Fibroblast of lung (primary cell): ENCODE measurements around the gene LIMS1. TPM values are rescaled to one million over a fixed set of nuclear protein-coding genes. Genes with fewer than 3 reads are reported as not detected.
A peak's percentile ranks its signal among the peaks of the same experiment; 100 is the strongest.

Experiments used
- DNase-seq, 2 donors: peaks; one replicate each; pipeline versions ENCODE4 v3.0.0 to v3.0.0-alpha.2; 2010; ENCODE audit warnings: low read depth in 2 of 2
- H2AFZ ChIP-seq: 2 replicates; pipeline ENCODE4 v1.5.1; 2012; ENCODE audit warnings: low read length, control low read depth, inconsistent platforms
- H3K27ac ChIP-seq: 2 replicates; pipeline ENCODE4 v1.5.1; 2011; ENCODE audit warnings: low read length, control low read depth; ENCODE audit not compliant: insufficient read depth
- H3K27me3 ChIP-seq: 2 replicates; pipeline ENCODE4 v1.5.1; 2011; ENCODE audit warnings: mild to moderate bottlenecking, low read length; ENCODE audit not compliant: control insufficient read depth, insufficient read depth
- H3K36me3 ChIP-seq: 2 replicates; pipeline ENCODE4 v1.5.1; 2011; ENCODE audit warnings: low read length; ENCODE audit not compliant: control insufficient read depth, insufficient read depth
- H3K4me1 ChIP-seq: 2 replicates; pipeline ENCODE4 v1.5.1; 2011; ENCODE audit warnings: low read length; ENCODE audit not compliant: control insufficient read depth, insufficient read depth; ENCODE audit errors: extremely low read depth
- H3K4me2 ChIP-seq: 2 replicates; pipeline ENCODE4 v1.5.1; 2011; ENCODE audit warnings: low read length, control low read depth; ENCODE audit not compliant: insufficient read depth; ENCODE audit errors: extremely low read depth
- H3K4me3 ChIP-seq, 4 experiments: fragments of 200-600 bp in 1 of 4; sonication (generic) in 1 of 4; replicated peaks in 1 of 4; 2 replicates each; pipeline ENCODE4 v1.5.1; 2011 to 2016; ENCODE audit warnings: low read length in 4 of 4, low read depth in 3 of 4, mild to moderate bottlenecking in 3 of 4, control low read depth in 2 of 4, inconsistent platforms in 1 of 4, mixed read lengths in 1 of 4; ENCODE audit not compliant: insufficient read depth in 1 of 4; ENCODE audit errors: control extremely low read depth in 1 of 4
- H3K79me2 ChIP-seq: 2 replicates; pipeline ENCODE4 v1.5.1; 2012; ENCODE audit warnings: mild to moderate bottlenecking, low read length, inconsistent platforms; ENCODE audit not compliant: control insufficient read depth, insufficient read depth
- H3K9ac ChIP-seq: 2 replicates; pipeline ENCODE4 v1.5.1; 2011; ENCODE audit warnings: mild to moderate bottlenecking, low read length, control low read depth; ENCODE audit not compliant: insufficient read depth
- H3K9me3 ChIP-seq: 2 replicates; pipeline ENCODE4 v1.5.1; 2012; ENCODE audit warnings: low read depth, low read length; ENCODE audit not compliant: control insufficient read depth, insufficient read depth
- H4K20me1 ChIP-seq: 2 replicates; pipeline ENCODE4 v1.5.1; 2011; ENCODE audit warnings: low read length; ENCODE audit not compliant: control insufficient read depth, insufficient read depth; ENCODE audit errors: extremely low read depth
- EZH2 ChIP-seq: IDR thresholded peaks from 2 replicates; pipeline ENCODE4 v1.5.1; 2012; ENCODE audit warnings: low read length, control low read depth, mild to moderate bottlenecking; ENCODE audit errors: missing control alignments
- polyA plus RNA-seq, 2 donors: library from polyadenylated mRNA; depleted of rRNA in 1 of 2; stranded (reverse) in 1 of 2; unstranded in 1 of 2; fragments of >200 nt; gene quantifications; 2 replicates each; pipeline ENCODE4 v1.2.1, GENCODE V29; 2011 to 2012; ENCODE audit warnings: missing spikeins in 1 of 2
- total RNA-seq: library from RNA; depleted of rRNA; stranded (reverse); fragments of >200 nt; gene quantifications from 2 replicates; pipeline ENCODE4 v1.2.1, GENCODE V29; 2014
- TF ChIP-seq, protein P1 (sequence below), 2 donors: IDR thresholded peaks in 1 of 2; conservative IDR thresholded peaks in 1 of 2; 1 replicate in 1 of 2; 2 replicates in 1 of 2; pipeline ENCODE4 v1.5.1; 2011 to 2012; ENCODE audit warnings: low read length in 2 of 2, control low read depth in 1 of 2, inconsistent platforms in 1 of 2, low read depth in 1 of 2, mild to moderate bottlenecking in 1 of 2

LIMS1 gene
- total and polyA plus RNA-seq, 2 donors (not counting 1 experiment from before 2014, with no cell fraction given): 52.7 to 108 TPM

DNA sequence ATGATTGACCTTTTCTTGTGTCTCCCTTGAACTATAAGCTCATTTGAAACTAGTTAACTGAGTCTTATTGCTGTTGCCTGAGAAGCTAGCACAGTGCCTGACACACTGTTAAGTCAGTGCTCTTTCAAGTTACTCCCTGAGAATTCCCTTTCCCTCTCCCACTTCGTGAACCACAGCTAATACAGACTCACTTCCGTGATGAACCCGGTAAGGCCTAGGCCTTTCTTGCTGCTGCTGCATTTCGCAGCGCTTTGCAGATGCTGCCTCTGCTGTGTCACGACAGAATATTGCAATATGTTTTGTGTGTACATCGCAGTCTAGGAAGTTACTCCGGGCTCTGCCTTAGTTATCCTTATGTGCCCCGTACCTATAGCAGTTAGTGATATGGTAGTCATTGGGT is 42.8 kb downstream of the LIMS1 start:
- Histone ChIP-seq H3K27ac (no peak overlapping the region), H3K4me1 (peaks cover 33% of the 10 kb centered on the region), H3K9ac (no peak overlapping the region), H3K4me2 (no peak overlapping the region), H3K36me3 (no peaks in the 10 kb centered on the region), H3K79me2 (peaks cover 36% of the 10 kb centered on the region), H3K9me3 (no peaks in the 10 kb centered on the region), H2AFZ (no peak overlapping the region), H4K20me1 (no peaks in the 10 kb centered on the region), H3K4me3 (no peak overlapping the region), H3K27me3 (no peaks in the 10 kb centered on the region)
- DNase-seq: no peak
- TF ChIP-seq, protein P1, sequence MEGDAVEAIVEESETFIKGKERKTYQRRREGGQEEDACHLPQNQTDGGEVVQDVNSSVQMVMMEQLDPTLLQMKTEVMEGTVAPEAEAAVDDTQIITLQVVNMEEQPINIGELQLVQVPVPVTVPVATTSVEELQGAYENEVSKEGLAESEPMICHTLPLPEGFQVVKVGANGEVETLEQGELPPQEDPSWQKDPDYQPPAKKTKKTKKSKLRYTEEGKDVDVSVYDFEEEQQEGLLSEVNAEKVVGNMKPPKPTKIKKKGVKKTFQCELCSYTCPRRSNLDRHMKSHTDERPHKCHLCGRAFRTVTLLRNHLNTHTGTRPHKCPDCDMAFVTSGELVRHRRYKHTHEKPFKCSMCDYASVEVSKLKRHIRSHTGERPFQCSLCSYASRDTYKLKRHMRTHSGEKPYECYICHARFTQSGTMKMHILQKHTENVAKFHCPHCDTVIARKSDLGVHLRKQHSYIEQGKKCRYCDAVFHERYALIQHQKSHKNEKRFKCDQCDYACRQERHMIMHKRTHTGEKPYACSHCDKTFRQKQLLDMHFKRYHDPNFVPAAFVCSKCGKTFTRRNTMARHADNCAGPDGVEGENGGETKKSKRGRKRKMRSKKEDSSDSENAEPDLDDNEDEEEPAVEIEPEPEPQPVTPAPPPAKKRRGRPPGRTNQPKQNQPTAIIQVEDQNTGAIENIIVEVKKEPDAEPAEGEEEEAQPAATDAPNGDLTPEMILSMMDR (conservative IDR thresholded peaks at IDR 0.05 in 1 of 2, IDR thresholded peaks at IDR 0.05 in 1 of 2; ENCODE audit: low read depth in 1 of 2, low read length in 2 of 2): no peak
- no peak for TF ChIP-seq EZH2

DNA sequence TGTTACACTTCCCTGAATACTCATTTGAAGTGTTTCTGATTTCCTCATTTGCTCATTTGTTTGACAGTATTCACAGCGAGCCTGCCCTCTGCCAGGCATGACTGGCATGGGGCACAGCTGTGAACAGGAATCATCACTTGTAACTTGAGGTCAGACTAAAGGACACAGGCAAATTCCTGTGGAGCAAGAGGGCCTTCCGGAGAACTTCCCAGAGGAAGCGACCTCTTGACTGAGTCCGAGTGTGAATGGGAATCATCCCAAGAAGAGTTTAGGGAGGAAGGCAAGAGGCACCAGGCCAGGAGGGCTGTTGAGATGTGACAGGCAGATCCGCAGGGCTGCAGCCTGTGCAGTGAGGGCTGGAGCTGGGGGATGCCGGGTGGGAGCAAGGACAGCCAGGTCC is 45.4 kb downstream of the LIMS1 start:
- H3K36me3 ChIP-seq: no peaks in the 10 kb centered on the region
- H3K79me2 ChIP-seq: peaks cover 29% of the 10 kb centered on the region
- no peaks in the 10 kb centered on the region for H3K9me3 ChIP-seq
- no peaks in the 10 kb centered on the region for H3K27me3 ChIP-seq
- no peaks in the 10 kb centered on the region for H4K20me1 ChIP-seq
- peak overlapping the region; percentile 14 for H3K27ac ChIP-seq
- H3K4me3 ChIP-seq: no peak overlapping the region
- peaks cover 22% of the 10 kb centered on the region for H3K4me1 ChIP-seq
- H3K4me2 ChIP-seq: no peak overlapping the region
- peak in 1 of 2 donors; percentile 68 for DNase-seq
- TF ChIP-seq, protein P1 (conservative IDR thresholded peaks at IDR 0.05 in 1 of 2, IDR thresholded peaks at IDR 0.05 in 1 of 2; ENCODE audit: low read depth in 1 of 2, low read length in 2 of 2): no peak
- no peak for TF ChIP-seq EZH2
- no peak overlapping the region for H2AFZ ChIP-seq
- H3K9ac ChIP-seq: no peak overlapping the region

DNA sequence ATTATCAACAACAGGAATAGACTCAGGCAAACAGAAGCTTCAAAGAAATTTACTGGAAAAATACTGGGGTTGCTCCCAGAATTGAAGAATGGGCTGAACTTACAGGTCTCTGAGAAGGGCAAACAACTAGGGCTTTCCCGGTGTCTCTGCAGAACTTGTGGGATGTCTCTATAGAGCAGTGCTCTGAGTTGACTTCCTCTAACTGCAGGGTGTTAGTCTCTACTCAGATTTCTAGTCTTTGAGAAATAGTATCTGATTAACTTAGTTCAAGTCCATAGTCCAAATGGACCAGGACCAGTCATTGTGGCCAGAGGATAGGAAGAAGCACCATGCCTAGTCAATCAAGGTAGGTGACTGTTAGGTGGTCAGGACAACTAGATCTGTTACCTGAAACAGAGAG is 45.8 kb downstream of the LIMS1 start:
- H3K27ac ChIP-seq: peak overlapping the region; percentile 14
- TF ChIP-seq, protein P1 (conservative IDR thresholded peaks at IDR 0.05 in 1 of 2, IDR thresholded peaks at IDR 0.05 in 1 of 2; ENCODE audit: low read depth in 1 of 2, low read length in 2 of 2): no peak
- TF ChIP-seq EZH2: no peak
- peaks cover 20% of the 10 kb centered on the region for H3K4me1 ChIP-seq
- H3K36me3 ChIP-seq: no peaks in the 10 kb centered on the region
- no peaks in the 10 kb centered on the region for H3K27me3 ChIP-seq
- no peaks in the 10 kb centered on the region for H3K9me3 ChIP-seq
- no peak overlapping the region for H3K4me3 ChIP-seq
- H3K4me2 ChIP-seq: no peak overlapping the region
- no peak overlapping the region for H3K9ac ChIP-seq
- no peaks in the 10 kb centered on the region for H4K20me1 ChIP-seq
- H3K79me2 ChIP-seq: peaks cover 33% of the 10 kb centered on the region
- no peak overlapping the region for H2AFZ ChIP-seq
- DNase-seq: no peak
